ENCODE data around the gene MYOM1. TPM values are rescaled to one million over a fixed set of nuclear protein-coding genes. Genes with fewer than 3 reads are reported as not detected.

MYOM1 gene
- total RNA-seq: 1,000 to 10,000 TPM in 4 of 10 donors, 100 to 1,000 TPM in 6; 514 to 1,558 (median 939) TPM
- polyA plus RNA-seq: 100 to 1,000 TPM in 1 of 2 donors, 10 to 100 TPM in 1; 94.4 to 174 TPM
- long read RNA-seq, donor 1, full-length matches to known transcripts: 45 of 561 reads
- long read RNA-seq, donor 1, partial matches to known transcripts: 440 of 561 reads
- long read RNA-seq, donor 1, other reads (novel, unspliced or antisense): 76 of 561 reads
- long read RNA-seq, donor 2, full-length matches to known transcripts: 86 of 801 reads
- long read RNA-seq, donor 2, partial matches to known transcripts: 595 of 801 reads
- long read RNA-seq, donor 2, other reads (novel, unspliced or antisense): 120 of 801 reads
- long read RNA-seq, donor 3, full-length matches to known transcripts: 154 of 1,169 reads
- long read RNA-seq, donor 3, partial matches to known transcripts: 960 of 1,169 reads
- long read RNA-seq, donor 3, other reads (novel, unspliced or antisense): 55 of 1,169 reads

- intact Hi-C loops (cut with DNase I): loop anchor here in 3 of 10 donors (2.0 to 5.0 kb wide), 4 partner anchors 27 to 42 kb away; partner anchors contain the start of gene MYL12A (in 2 of the 3)
- peak; percentile 45 to 85 (median 75) for ATAC-seq
These were observed at the start of gene MYOM1 for GRCh38 chr18:3219631-3220335. TSS of gene MYOM1 (minus strand) at chr18:3219968. CDS start at chr18:3215223, 4,745 bp downstream.

GRCh38 chr18:3269241-3269913 lies 49.6 kb upstream of the MYOM1 start:
- DNase-seq (no peak), ATAC-seq (peak in 1 of 8 donors; percentile 11)
- H3K27me3 ChIP-seq: no peaks in the 10 kb centered on the region
- peak overlapping the region in 2 of 10 donors; percentile 2 to 57 for H3K27ac ChIP-seq
- no peaks in the 10 kb centered on the region for H3K9me3 ChIP-seq
- intact Hi-C loops (cut with DNase I): loop anchor here in 1 of 10 donors (5.0 kb wide), 1 partner anchor 183 kb away; the partner anchor contains the start of gene TGIF1
- no peak for TF ChIP-seq CTCF (IDR thresholded peaks at IDR 0.05)
- no peak overlapping the region for H3K4me3 ChIP-seq
- H3K36me3 ChIP-seq: peaks cover 0 to 20% (median 0%) of the 10 kb centered on the region in 9 donors
- H3K4me1 ChIP-seq: peaks cover 9 to 89% (median 71%) of the 10 kb centered on the region in 9 donors
- 67 to 70% methylated on average over 4 of the region's 4 CpGs for WGBS, 2 donors

More at GRCh38 chr18:3219631-3220335, at the start of gene MYOM1:
- DNase-seq: peak in 1 of 2 donors; percentile 63
- no peaks in the 10 kb centered on the region for H3K9me3 ChIP-seq
- H3K4me1 ChIP-seq: peaks cover 0 to 24% (median 8%) of the 10 kb centered on the region in 9 donors
- no peak for TF ChIP-seq CTCF (IDR thresholded peaks at IDR 0.05)
- H3K36me3 ChIP-seq: peaks cover 0 to 25% (median 2%) of the 10 kb centered on the region in 9 donors
- 28 to 39% methylated on average over 9 of the region's 9 CpGs for WGBS, 2 donors
- peak within 1 kb of the TSS; percentile 44 to 65 (median 59) for H3K4me3 ChIP-seq
- H3K27me3 ChIP-seq: no peaks in the 10 kb centered on the region
- H3K27ac ChIP-seq: peak within 1 kb of the TSS; percentile 80 to 96 (median 95)

GRCh38 chr18:3268306-3268705 lies 48.5 kb upstream of the MYOM1 start:
- H3K9me3 ChIP-seq: no peaks in the 10 kb centered on the region
- no peak overlapping the region for H3K4me3 ChIP-seq
- peaks cover 9 to 98% (median 81%) of the 10 kb centered on the region in 9 donors for H3K4me1 ChIP-seq
- DNase-seq (no peak), ATAC-seq (no peak)
- TF ChIP-seq CTCF (IDR thresholded peaks at IDR 0.05): no peak
- intact Hi-C loops (cut with DNase I): loop anchor here in 1 of 10 donors (5.0 kb wide), 1 partner anchor 184 kb away; the partner anchor contains the start of gene TGIF1
- no peaks in the 10 kb centered on the region for H3K27me3 ChIP-seq
- H3K36me3 ChIP-seq: peaks cover 0 to 10% (median 0%) of the 10 kb centered on the region in 9 donors
- peak overlapping the region in 1 of 10 donors; percentile 57 for H3K27ac ChIP-seq
